NCI-H1694 treated with DMSO at 0.1 percent for 48 hours (cell line): ENCODE measurements around the gene ZNF385B.

Experiments used
- DNase-seq: peaks from one replicate; lab custom pipeline; 2025; lab: John Stamatoyannopoulos, UW

The ZNF385B gene

GRCh38 chr2:179856205-179856604, 5.2 kb downstream of the ZNF385B start:
- DNase-seq, result no peak

GRCh38 chr2:179855673-179856072, 5.7 kb downstream of the ZNF385B start:
- DNase-seq, result no peak

GRCh38 chr2:179854891-179855290, 6.5 kb downstream of the ZNF385B start:
- DNase-seq, result no peak

GRCh38 chr2:179853108-179853507, 8.3 kb downstream of the ZNF385B start:
- no peak for DNase-seq

GRCh38 chr2:179850188-179850587, 11.2 kb downstream of the ZNF385B start:
- no peak for DNase-seq

- no peak for DNase-seq
Measured at GRCh38 chr2:179849719-179850118, 11.7 kb downstream of the ZNF385B start.

- DNase-seq, result no peak
Measured at GRCh38 chr2:179843541-179843940, 17.9 kb downstream of the ZNF385B start.

- peak; percentile 39 for DNase-seq
Measured at GRCh38 chr2:179842498-179843153, 18.8 kb downstream of the ZNF385B start.

- DNase-seq, result no peak
Measured at GRCh38 chr2:179840840-179841239, 20.6 kb downstream of the ZNF385B start.

GRCh38 chr2:179837408-179837807, 24.0 kb downstream of the ZNF385B start:
- DNase-seq, result no peak

GRCh38 chr2:179830043-179830787, 31.2 kb downstream of the ZNF385B start:
- no peak for DNase-seq

GRCh38 chr2:179826297-179826696, 35.1 kb downstream of the ZNF385B start:
- DNase-seq, result no peak

GRCh38 chr2:179825494-179825893, 35.9 kb downstream of the ZNF385B start:
- no peak for DNase-seq

- no peak for DNase-seq
Measured at GRCh38 chr2:179824961-179825360, 36.5 kb downstream of the ZNF385B start.

- no peak for DNase-seq
Measured at GRCh38 chr2:179822540-179822939, 38.9 kb downstream of the ZNF385B start.

- no peak for DNase-seq
Measured at GRCh38 chr2:179818546-179818945, 42.9 kb downstream of the ZNF385B start.

- DNase-seq, result no peak
Measured at GRCh38 chr2:179817181-179817841, 44.1 kb downstream of the ZNF385B start.

GRCh38 chr2:179814050-179814449, 47.4 kb downstream of the ZNF385B start:
- DNase-seq, result no peak

- DNase-seq, result no peak
Measured at GRCh38 chr2:179812501-179812900, 48.9 kb downstream of the ZNF385B start.

GRCh38 chr2:179811042-179811441, 50.4 kb downstream of the ZNF385B start:
- DNase-seq, result no peak

- DNase-seq, result no peak
Measured at GRCh38 chr2:179809606-179810005, 51.8 kb downstream of the ZNF385B start.

GRCh38 chr2:179805001-179805400, 56.4 kb downstream of the ZNF385B start:
- DNase-seq, result peak; percentile 19

- no peak for DNase-seq
Measured at GRCh38 chr2:179804206-179804605, 57.2 kb downstream of the ZNF385B start.
